Prostate gland (tissue), 2 donors: ENCODE measurements around the gene DGKZ.

ENCODE experiments used
- CTCF ChIP-seq, 4 experiments: fragments of 200-600 bp in 2 of 4; fragments of 450-650 bp in 2 of 4; sonication (generic) in 2 of 4; IDR thresholded peaks; 1 replicate in 3 of 4; 2 replicates in 1 of 4; pipeline ENCODE4 v1.5.1; 2016 to 2019; ENCODE audit warnings: antibody characterized with exemption in 4 of 4, mild to moderate bottlenecking in 2 of 4, moderate library complexity in 2 of 4
- POLR2A ChIP-seq: fragments of 450-650 bp; IDR thresholded peaks from one replicate; pipeline ENCODE4 v1.6.1; 2016; ENCODE audit warnings: antibody characterized with exemption, mild to moderate bottlenecking

GRCh38 chr11:46391578-46392420 is 44.5 kb downstream of the DGKZ start, which contains the start of gene CHRM4:
- TF ChIP-seq POLR2A (no peak), CTCF (IDR thresholded peaks at IDR 0.05) (peak in 2 of 4 experiments; percentile 14 to 29)
